ENCODE data around the gene MXD3. TPM values are rescaled to one million over a fixed set of nuclear protein-coding genes. Genes with fewer than 3 reads are reported as not detected.

The MXD3 gene, protein sequence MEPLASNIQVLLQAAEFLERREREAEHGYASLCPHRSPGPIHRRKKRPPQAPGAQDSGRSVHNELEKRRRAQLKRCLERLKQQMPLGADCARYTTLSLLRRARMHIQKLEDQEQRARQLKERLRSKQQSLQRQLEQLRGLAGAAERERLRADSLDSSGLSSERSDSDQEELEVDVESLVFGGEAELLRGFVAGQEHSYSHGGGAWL
- polyA plus RNA-seq: not detected in 2 replicates

GRCh38 chr5:177311723-177312648 lies at the start of gene MXD3:
TSS of gene MXD3 (minus strand) at chr5:177311898. CDS start at chr5:177311830, 68 bp downstream.

GRCh38 chr5:177357459-177358351 lies 46.0 kb upstream of the MXD3 start, which contains the start of gene RGS14:
TSS of gene RGS14 (plus strand) at chr5:177357924. CDS start at chr5:177358025, 101 bp downstream.

GRCh38 chr5:177351392-177352329 lies 40.0 kb upstream of the MXD3 start, which contains the start of gene LMAN2:
TSS of gene LMAN2 (minus strand) at chr5:177351668. CDS start at chr5:177351647, 21 bp downstream.

GRCh38 chr5:177303121-177303924 lies 8.4 kb downstream of the MXD3 start, which contains the start of the genes PRELID1 and RAB24:
TSS of gene PRELID1 (plus strand) at chr5:177303799. CDS start at chr5:177303986, 187 bp downstream.
TSS of gene RAB24 (minus strand) at chr5:177303719. CDS start at chr5:177303288, 431 bp downstream.

Other genes starting within 250 kb of the MXD3 start
- not detected in 2 replicates for gene FGFR4, start 225.0 kb downstream of the MXD3 start, polyA plus RNA-seq
- 17.5 and 26.8 TPM in 2 replicates for gene NSD1, start 178.1 kb downstream of the MXD3 start, polyA plus RNA-seq
- 14.6 and 21.9 TPM in 2 replicates for gene RAB24, start 8.2 kb downstream of the MXD3 start, polyA plus RNA-seq
- gene PRELID1, start 8.1 kb downstream of the MXD3 start, polyA plus RNA-seq: 44.8 and 48.3 TPM in 2 replicates
- 8.0 and 18.3 TPM in 2 replicates for gene LMAN2, start 39.8 kb upstream of the MXD3 start, polyA plus RNA-seq
- 0.63 and 2.1 TPM in 2 replicates for gene RGS14, start 46.0 kb upstream of the MXD3 start, polyA plus RNA-seq
- gene SLC34A1, start 72.5 kb upstream of the MXD3 start, polyA plus RNA-seq: not detected in 2 replicates
- not detected in 2 replicates for gene PFN3, start 88.8 kb upstream of the MXD3 start, polyA plus RNA-seq
- gene F12, start 97.7 kb upstream of the MXD3 start, polyA plus RNA-seq: 1.3 and 2.0 TPM in 2 replicates
- 1.3 and 5.0 TPM in 2 replicates for gene GRK6, start 114.8 kb upstream of the MXD3 start, polyA plus RNA-seq
- gene PRR7, start 134.9 kb upstream of the MXD3 start, polyA plus RNA-seq: not detected in 2 replicates
- gene DBN1, start 161.7 kb upstream of the MXD3 start, polyA plus RNA-seq: 2.5 and 5.6 TPM in 2 replicates
- 0.52 TPM in 1 of 2 replicates, not detected in the other for gene PDLIM7, start 185.7 kb upstream of the MXD3 start, polyA plus RNA-seq
- 0.44 and 0.84 TPM in 2 replicates for gene DOK3, start 197.9 kb upstream of the MXD3 start, polyA plus RNA-seq
- 31.1 and 33.8 TPM in 2 replicates for gene DDX41, start 205.1 kb upstream of the MXD3 start, polyA plus RNA-seq
- gene FAM193B, start 242.7 kb upstream of the MXD3 start, polyA plus RNA-seq: 9.3 and 14.3 TPM in 2 replicates